DND-41 (cell line): ENCODE measurements around the gene MORN3.

Experiments used
- ATAC-seq: fragments of 200-7000 bp; cut with Tn5 transposase; 3 replicates; pipeline ENCODE4 v1.9.1; 2021; ENCODE audit warnings: low read depth; ENCODE audit not compliant: insufficient read depth
- DNase-seq: peaks from one replicate; pipeline ENCODE4 v3.0.0-alpha.2; 2020
- H2AFZ ChIP-seq: 2 replicates; pipeline ENCODE4 v1.6.0; 2012; ENCODE audit warnings: low read depth, low read length
- H3K27ac ChIP-seq: 2 replicates; pipeline ENCODE4 v1.5.1; 2012; ENCODE audit warnings: low read length, inconsistent platforms
- H3K27me3 ChIP-seq: fragments of 200-600 bp; sonication (generic); 2 replicates; pipeline ENCODE4 v1.6.0; 2012; ENCODE audit warnings: low read length, mild to moderate bottlenecking, inconsistent platforms; ENCODE audit not compliant: insufficient read depth, poor library complexity
- H3K36me3 ChIP-seq: 2 replicates; pipeline ENCODE4 v1.5.1; 2012; ENCODE audit warnings: low read length, inconsistent platforms; ENCODE audit not compliant: insufficient read depth
- H3K4me1 ChIP-seq: 2 replicates; pipeline ENCODE4 v1.5.1; 2012; ENCODE audit warnings: mild to moderate bottlenecking, low read length; ENCODE audit not compliant: insufficient read depth
- H3K4me2 ChIP-seq: 2 replicates; pipeline ENCODE4 v1.6.0; 2012; ENCODE audit warnings: mild to moderate bottlenecking, moderate library complexity, low read length, inconsistent platforms; ENCODE audit not compliant: insufficient read depth
- H3K4me3 ChIP-seq, 2 experiments: fragments of 200-600 bp in 1 of 2; shearing (Covaris generic) in 1 of 2; 2 replicates each; pipeline ENCODE4 v1.5.1; 2012 to 2016; ENCODE audit warnings: inconsistent platforms in 2 of 2, low read length in 2 of 2, mild to moderate bottlenecking in 2 of 2, low read depth in 1 of 2, moderate library complexity in 1 of 2
- H3K79me2 ChIP-seq: 2 replicates; pipeline ENCODE4 v1.6.0; 2012; ENCODE audit warnings: low read length, inconsistent platforms; ENCODE audit not compliant: insufficient read depth
- H3K9ac ChIP-seq: 2 replicates; pipeline ENCODE4 v1.6.0; 2012; ENCODE audit warnings: low read depth, mild to moderate bottlenecking, inconsistent platforms, low read length, moderate library complexity
- H3K9me3 ChIP-seq: 2 replicates; pipeline ENCODE4 v1.5.1; 2012; ENCODE audit warnings: low read length, moderate library complexity, mild to moderate bottlenecking, inconsistent platforms; ENCODE audit not compliant: insufficient read depth, severe bottlenecking
- H4K20me1 ChIP-seq: 2 replicates; pipeline ENCODE4 v1.6.0; 2012; ENCODE audit warnings: low read length; ENCODE audit not compliant: insufficient read depth
- EZH2 ChIP-seq: IDR thresholded peaks from 3 replicates; pipeline ENCODE4 v1.6.1; 2012; ENCODE audit warnings: borderline replicate concordance, low read depth, mild to moderate bottlenecking, moderate library complexity, low read length, inconsistent platforms; ENCODE audit not compliant: severe bottlenecking
- TF ChIP-seq, protein P1 (sequence below): IDR thresholded peaks from 2 replicates; pipeline ENCODE4 v1.5.1; 2012; ENCODE audit warnings: borderline replicate concordance, low read length, moderate library complexity, mild to moderate bottlenecking; ENCODE audit not compliant: poor library complexity, severe bottlenecking; ENCODE audit errors: extremely low read depth

Gene MORN3

DNA sequence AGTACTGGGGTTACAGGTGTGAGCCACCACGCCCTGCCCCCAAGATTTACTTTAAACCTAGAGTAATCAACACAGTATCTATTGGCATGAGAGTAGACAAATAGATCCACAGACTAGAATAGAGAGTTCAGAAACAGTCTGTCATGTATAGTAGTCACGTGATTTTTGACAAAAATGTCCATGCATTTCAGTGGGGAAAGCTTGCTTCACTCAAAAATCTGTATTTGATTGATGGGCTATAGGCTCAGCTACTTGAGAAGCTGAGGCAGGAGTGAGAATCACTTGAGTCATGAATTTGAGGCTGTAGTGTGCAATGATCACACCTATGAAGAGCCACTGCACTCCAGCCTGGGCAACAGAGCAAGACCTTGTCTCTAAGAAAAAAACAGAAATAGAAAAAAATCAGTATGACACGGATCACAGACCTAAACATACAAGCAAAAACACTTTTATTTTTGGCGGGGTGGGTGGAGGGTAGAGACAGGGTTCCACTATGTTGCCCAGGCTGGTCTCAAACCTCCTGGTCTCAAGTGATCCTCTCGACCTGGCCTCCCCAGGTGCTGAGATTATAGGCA is 50.7 kb downstream of the MORN3 start:
- Histone ChIP-seq H4K20me1 (no peaks in the 10 kb centered on the region), H3K4me1 (no peaks in the 10 kb centered on the region), H2AFZ (no peak overlapping the region), H3K4me2 (no peak overlapping the region), H3K36me3 (no peaks in the 10 kb centered on the region), H3K79me2 (no peaks in the 10 kb centered on the region), H3K4me3 (no peak overlapping the region), H3K9me3 (no peaks in the 10 kb centered on the region), H3K27me3 (no peaks in the 10 kb centered on the region), H3K27ac (no peak overlapping the region), H3K9ac (no peak overlapping the region)
- no peak for DNase-seq
- no peak for ATAC-seq
- TF ChIP-seq EZH2 = no peak
- TF ChIP-seq, protein P1, sequence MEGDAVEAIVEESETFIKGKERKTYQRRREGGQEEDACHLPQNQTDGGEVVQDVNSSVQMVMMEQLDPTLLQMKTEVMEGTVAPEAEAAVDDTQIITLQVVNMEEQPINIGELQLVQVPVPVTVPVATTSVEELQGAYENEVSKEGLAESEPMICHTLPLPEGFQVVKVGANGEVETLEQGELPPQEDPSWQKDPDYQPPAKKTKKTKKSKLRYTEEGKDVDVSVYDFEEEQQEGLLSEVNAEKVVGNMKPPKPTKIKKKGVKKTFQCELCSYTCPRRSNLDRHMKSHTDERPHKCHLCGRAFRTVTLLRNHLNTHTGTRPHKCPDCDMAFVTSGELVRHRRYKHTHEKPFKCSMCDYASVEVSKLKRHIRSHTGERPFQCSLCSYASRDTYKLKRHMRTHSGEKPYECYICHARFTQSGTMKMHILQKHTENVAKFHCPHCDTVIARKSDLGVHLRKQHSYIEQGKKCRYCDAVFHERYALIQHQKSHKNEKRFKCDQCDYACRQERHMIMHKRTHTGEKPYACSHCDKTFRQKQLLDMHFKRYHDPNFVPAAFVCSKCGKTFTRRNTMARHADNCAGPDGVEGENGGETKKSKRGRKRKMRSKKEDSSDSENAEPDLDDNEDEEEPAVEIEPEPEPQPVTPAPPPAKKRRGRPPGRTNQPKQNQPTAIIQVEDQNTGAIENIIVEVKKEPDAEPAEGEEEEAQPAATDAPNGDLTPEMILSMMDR = no peak

GRCh38 chr12:121614872-121615467 is 54.5 kb downstream of the MORN3 start:
- ATAC-seq (no peak), DNase-seq (no peak)
- Histone ChIP-seq H3K9me3 (no peaks in the 10 kb centered on the region), H3K4me1 (no peaks in the 10 kb centered on the region), H3K27me3 (no peaks in the 10 kb centered on the region), H2AFZ (no peak overlapping the region), H3K79me2 (no peaks in the 10 kb centered on the region), H4K20me1 (no peaks in the 10 kb centered on the region), H3K9ac (no peak overlapping the region), H3K27ac (no peak overlapping the region), H3K4me3 (no peak overlapping the region), H3K36me3 (no peaks in the 10 kb centered on the region), H3K4me2 (no peak overlapping the region)
- TF ChIP-seq, protein P1 = no peak
- no peak for TF ChIP-seq EZH2

DNA sequence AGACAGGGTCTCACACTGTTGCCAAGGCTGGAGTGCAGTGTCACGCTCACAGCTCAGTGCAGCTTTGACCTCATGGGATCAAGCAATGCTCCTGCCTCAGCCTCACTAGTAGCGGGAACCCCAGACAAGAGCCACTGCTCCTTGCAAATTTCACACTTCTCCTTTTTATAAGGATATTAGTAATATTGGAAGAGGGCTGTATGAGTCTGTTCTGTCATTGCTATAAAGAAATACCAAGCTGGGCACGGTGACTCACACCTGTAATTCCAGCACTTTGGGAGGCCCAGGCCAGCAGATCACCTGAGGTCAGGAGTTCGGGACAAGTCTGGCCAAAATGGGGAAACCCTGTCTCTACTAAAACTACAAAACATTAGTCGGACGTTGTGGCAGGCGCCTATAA is 56.0 kb downstream of the MORN3 start:
- H3K9me3 ChIP-seq = no peaks in the 10 kb centered on the region
- H4K20me1 ChIP-seq = no peaks in the 10 kb centered on the region
- no peak overlapping the region for H2AFZ ChIP-seq
- no peak overlapping the region for H3K4me3 ChIP-seq
- no peak overlapping the region for H3K9ac ChIP-seq
- H3K4me1 ChIP-seq = no peaks in the 10 kb centered on the region
- no peak overlapping the region for H3K27ac ChIP-seq
- no peaks in the 10 kb centered on the region for H3K36me3 ChIP-seq
- no peak for DNase-seq
- H3K27me3 ChIP-seq = no peaks in the 10 kb centered on the region
- no peaks in the 10 kb centered on the region for H3K79me2 ChIP-seq
- no peak for ATAC-seq
- TF ChIP-seq EZH2 = no peak
- TF ChIP-seq, protein P1 = no peak
- no peak overlapping the region for H3K4me2 ChIP-seq
